GM12878 (cell line): ENCODE data around the gene ERO1A. TPM values are rescaled to one million over a fixed set of nuclear protein-coding genes. Genes with fewer than 3 reads are reported as not detected.

Source experiments
- BACH1 ChIP-seq: fragments of 450-650 bp; IDR thresholded peaks from 2 replicates; pipeline ENCODE4 v1.6.1; 2017; ENCODE audit warnings: mild to moderate bottlenecking, borderline replicate concordance
- NFYA ChIP-seq: IDR thresholded peaks from 2 replicates; pipeline ENCODE4 v1.6.1; 2011; ENCODE audit warnings: low read depth, mild to moderate bottlenecking, low read length, improper control_type of control experiment, borderline replicate concordance
- NR2F1 ChIP-seq: fragments of 450-650 bp; conservative IDR thresholded peaks from 2 replicates; pipeline ENCODE4 v1.6.1; 2017; ENCODE audit warnings: mild to moderate bottlenecking
- RBBP5 ChIP-seq: fragments of 200-600 bp; sonication (generic); conservative IDR thresholded peaks from 2 replicates; pipeline ENCODE4 v1.6.1; 2016
- polyA plus RNA-seq, 11 experiments: library from polyadenylated mRNA; depleted of rRNA in 4 of 11; unstranded in 6 of 11; stranded (reverse) in 5 of 11; fragments of >200 nt; fragmentation: Nextera tagmentation in 4 of 11; fragmentation: Illumina TruSeq in 1 of 11; extraction: Ambion mirVana in 4 of 11; extraction: Trizol in 1 of 11; gene quantifications; 1 replicate in 1 of 11; 2 replicates in 10 of 11; pipeline versions ENCODE4 v1.2.1 to v1.2.3, GENCODE V29; 2011 to 2016; ENCODE audit warnings: inconsistent platforms in 2 of 11, missing spikeins in 2 of 11, low read depth in 1 of 11
- total RNA-seq, 4 experiments: library from RNA; depleted of rRNA in 3 of 4; stranded (reverse); fragments of >200 nt in 3 of 4; fragmentation: Illumina TruSeq in 1 of 4; extraction: Trizol in 1 of 4; gene quantifications; 2 replicates each; pipeline versions ENCODE4 v1.2.1 to v1.2.3, GENCODE V29; 2013 to 2021
- TF ChIP-seq, protein P1 (sequence below): fragments of 450-650 bp; IDR thresholded peaks from 2 replicates; pipeline ENCODE4 v1.6.1; 2017; ENCODE audit warnings: mild to moderate bottlenecking, moderate library complexity
- TF ChIP-seq, protein P2 (sequence below): fragments of 450-650 bp; formaldehyde crosslinking; IDR thresholded peaks from 2 replicates; pipeline ENCODE4 v1.4.0; 2022; ENCODE audit warnings: mild to moderate bottlenecking, moderate library complexity

ERO1A gene
- total and polyA plus RNA-seq, 10 of the 15 experiments (the other 5 are each of a cell fraction or from before 2014, with no cell fraction given), result 17.5 to 93.1 (median 48.5) TPM

DNA sequence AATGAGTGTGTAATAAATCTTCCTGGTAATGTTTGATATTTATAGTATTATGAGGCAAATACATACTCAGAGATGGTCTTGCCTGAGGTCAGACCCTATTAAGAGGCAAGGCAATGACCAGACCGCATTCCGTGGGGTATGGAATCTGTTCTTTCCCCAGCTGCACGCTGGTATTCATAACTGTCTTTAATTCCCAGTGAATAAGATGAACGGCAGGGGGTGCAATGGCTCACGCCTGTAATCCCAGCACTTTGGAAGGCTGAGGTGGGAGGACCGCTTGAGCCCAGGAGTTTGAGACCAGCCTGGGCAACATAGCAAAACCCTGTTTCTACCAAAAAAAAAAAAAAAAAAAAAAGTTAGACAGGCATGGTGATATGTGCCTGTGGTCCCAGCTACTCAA lies 44.6 kb downstream of the ERO1A start (continued):
- TF ChIP-seq, protein P1, sequence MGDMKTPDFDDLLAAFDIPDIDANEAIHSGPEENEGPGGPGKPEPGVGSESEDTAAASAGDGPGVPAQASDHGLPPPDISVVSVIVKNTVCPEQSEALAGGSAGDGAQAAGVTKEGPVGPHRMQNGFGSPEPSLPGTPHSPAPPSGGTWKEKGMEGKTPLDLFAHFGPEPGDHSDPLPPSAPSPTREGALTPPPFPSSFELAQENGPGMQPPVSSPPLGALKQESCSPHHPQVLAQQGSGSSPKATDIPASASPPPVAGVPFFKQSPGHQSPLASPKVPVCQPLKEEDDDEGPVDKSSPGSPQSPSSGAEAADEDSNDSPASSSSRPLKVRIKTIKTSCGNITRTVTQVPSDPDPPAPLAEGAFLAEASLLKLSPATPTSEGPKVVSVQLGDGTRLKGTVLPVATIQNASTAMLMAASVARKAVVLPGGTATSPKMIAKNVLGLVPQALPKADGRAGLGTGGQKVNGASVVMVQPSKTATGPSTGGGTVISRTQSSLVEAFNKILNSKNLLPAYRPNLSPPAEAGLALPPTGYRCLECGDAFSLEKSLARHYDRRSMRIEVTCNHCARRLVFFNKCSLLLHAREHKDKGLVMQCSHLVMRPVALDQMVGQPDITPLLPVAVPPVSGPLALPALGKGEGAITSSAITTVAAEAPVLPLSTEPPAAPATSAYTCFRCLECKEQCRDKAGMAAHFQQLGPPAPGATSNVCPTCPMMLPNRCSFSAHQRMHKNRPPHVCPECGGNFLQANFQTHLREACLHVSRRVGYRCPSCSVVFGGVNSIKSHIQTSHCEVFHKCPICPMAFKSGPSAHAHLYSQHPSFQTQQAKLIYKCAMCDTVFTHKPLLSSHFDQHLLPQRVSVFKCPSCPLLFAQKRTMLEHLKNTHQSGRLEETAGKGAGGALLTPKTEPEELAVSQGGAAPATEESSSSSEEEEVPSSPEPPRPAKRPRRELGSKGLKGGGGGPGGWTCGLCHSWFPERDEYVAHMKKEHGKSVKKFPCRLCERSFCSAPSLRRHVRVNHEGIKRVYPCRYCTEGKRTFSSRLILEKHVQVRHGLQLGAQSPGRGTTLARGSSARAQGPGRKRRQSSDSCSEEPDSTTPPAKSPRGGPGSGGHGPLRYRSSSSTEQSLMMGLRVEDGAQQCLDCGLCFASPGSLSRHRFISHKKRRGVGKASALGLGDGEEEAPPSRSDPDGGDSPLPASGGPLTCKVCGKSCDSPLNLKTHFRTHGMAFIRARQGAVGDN, result no peak
- TF ChIP-seq NFYA (no peak), RBBP5 (no peak), BACH1 (no peak), NR2F1 (no peak)
- TF ChIP-seq, protein P2, sequence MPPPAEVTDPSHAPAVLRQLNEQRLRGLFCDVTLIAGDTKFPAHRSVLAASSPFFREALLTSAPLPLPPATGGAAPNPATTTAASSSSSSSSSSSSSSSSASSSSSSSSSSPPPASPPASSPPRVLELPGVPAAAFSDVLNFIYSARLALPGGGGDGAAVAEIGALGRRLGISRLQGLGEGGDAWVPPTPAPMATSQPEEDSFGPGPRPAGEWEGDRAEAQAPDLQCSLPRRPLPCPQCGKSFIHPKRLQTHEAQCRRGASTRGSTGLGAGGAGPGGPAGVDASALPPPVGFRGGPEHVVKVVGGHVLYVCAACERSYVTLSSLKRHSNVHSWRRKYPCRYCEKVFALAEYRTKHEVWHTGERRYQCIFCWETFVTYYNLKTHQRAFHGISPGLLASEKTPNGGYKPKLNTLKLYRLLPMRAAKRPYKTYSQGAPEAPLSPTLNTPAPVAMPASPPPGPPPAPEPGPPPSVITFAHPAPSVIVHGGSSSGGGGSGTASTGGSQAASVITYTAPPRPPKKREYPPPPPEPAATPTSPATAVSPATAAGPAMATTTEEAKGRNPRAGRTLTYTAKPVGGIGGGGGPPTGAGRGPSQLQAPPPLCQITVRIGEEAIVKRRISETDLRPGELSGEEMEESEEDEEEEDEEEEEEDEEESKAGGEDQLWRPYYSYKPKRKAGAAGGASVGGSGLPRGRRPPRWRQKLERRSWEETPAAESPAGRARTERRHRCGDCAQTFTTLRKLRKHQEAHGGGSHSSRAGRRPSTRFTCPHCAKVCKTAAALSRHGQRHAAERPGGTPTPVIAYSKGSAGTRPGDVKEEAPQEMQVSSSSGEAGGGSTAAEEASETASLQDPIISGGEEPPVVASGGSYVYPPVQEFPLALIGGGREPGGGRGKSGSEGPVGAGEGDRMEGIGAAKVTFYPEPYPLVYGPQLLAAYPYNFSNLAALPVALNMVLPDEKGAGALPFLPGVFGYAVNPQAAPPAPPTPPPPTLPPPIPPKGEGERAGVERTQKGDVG (CRISPR knock-in tag), result no peak
